Measurements from ENCODE around the gene NDUFAB1. TPM values are rescaled to one million over a fixed set of nuclear protein-coding genes. Genes with fewer than 3 reads are reported as not detected.

The NDUFAB1 gene
- total RNA-seq, 1 experiment from 2014 or later = 189 TPM

DNA sequence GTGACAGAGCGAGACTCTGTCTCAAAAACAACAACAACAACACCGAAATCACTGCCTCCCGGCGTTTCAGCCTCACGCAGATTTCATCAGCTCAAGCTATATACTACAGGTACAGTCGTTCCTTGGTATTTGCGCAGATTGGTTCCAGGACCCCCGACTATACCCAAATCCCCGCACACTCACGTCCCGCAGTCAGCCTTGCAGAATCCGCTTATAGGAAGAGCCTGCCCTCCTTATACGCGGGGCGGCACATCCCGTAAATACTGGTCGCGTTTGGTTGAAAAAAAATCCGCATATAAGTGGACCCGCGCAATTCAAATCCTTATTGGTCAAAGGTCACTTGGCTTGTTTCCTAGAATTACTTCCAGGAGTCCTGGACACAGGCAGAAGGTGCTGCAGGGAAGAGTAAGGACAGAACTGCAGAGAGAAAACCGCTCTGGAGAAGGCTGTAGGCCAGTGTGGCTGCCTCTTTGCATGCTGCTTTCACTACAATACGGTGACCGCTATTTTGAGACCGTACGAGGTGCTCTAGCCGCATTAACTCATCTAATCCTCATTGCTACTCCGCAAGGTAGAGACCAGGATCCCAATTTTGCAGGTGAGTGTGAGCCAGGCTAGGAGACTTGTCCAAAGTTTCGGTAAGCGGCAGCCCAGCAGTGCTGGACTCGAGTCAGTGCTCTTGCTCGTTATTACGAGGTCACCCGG, 718 bp downstream of the NDUFAB1 start:
- Mint-ChIP-seq H3K9me3 (no peaks in the 10 kb centered on the region), H3K4me3 (peak overlapping the region; percentile 84), H3K36me3 (peaks cover 27% of the 10 kb centered on the region), H3K27me3 (ENCODE audit: low read depth) (no peaks in the 10 kb centered on the region), H3K27ac (peak overlapping the region; percentile 72), H3K4me1 (peaks cover 22% of the 10 kb centered on the region)
- no peak for DNase-seq (ENCODE audit: low spot score)
- POLR2A ChIA-PET = interaction anchor here (2.5 kb wide), 1 partner anchor 38 kb away, joined by 7 read pairs; the partner anchor contains the start of genes EARS2 and UBFD1
- CTCF ChIA-PET = interaction anchor here (1.9 kb wide), 1 partner anchor 83 kb away, joined by 16 read pairs; the partner anchor contains the start of gene PLK1
- TF ChIP-seq EMX1 (CRISPR knock-in tag; IDR thresholded peaks at IDR 0.05) (0 out of 2 replicates have a peak, but pooled peaks have one; percentile 6), ZNF121 (CRISPR knock-in tag; IDR thresholded peaks at IDR 0.05) (no peak)
- TF ChIP-seq, protein P1, sequence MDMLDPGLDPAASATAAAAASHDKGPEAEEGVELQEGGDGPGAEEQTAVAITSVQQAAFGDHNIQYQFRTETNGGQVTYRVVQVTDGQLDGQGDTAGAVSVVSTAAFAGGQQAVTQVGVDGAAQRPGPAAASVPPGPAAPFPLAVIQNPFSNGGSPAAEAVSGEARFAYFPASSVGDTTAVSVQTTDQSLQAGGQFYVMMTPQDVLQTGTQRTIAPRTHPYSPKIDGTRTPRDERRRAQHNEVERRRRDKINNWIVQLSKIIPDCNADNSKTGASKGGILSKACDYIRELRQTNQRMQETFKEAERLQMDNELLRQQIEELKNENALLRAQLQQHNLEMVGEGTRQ (CRISPR knock-in tag; IDR thresholded peaks at IDR 0.05) = no peak
- TF ChIP-seq, protein P2, sequence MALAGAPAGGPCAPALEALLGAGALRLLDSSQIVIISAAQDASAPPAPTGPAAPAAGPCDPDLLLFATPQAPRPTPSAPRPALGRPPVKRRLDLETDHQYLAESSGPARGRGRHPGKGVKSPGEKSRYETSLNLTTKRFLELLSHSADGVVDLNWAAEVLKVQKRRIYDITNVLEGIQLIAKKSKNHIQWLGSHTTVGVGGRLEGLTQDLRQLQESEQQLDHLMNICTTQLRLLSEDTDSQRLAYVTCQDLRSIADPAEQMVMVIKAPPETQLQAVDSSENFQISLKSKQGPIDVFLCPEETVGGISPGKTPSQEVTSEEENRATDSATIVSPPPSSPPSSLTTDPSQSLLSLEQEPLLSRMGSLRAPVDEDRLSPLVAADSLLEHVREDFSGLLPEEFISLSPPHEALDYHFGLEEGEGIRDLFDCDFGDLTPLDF (CRISPR knock-in tag; IDR thresholded peaks at IDR 0.05) = no peak
- TF ChIP-seq, protein P3, sequence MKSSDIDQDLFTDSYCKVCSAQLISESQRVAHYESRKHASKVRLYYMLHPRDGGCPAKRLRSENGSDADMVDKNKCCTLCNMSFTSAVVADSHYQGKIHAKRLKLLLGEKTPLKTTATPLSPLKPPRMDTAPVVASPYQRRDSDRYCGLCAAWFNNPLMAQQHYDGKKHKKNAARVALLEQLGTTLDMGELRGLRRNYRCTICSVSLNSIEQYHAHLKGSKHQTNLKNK (CRISPR knock-in tag; IDR thresholded peaks at IDR 0.05) = no peak
- ATAC-seq = no peak

DNA sequence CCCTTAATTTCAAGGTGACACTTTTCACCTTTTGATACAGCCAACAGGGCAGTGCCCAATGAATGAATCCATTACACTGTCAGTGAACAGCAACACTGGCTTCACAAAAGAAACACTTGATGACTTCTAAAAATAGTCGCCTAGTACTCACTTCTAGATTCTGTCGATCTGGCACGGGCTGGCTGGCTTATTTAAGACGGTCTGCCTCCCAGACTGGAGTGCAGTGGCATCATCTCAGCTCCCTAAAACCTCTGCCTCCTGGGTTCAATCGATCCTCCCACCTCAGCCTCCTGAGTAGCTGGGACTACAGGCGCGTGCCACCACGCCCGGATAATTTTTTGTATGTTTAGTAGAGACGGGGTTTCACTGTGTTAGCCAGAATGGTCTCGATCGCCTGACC, 1.9 kb downstream of the NDUFAB1 start:
- peaks cover 15% of the 10 kb centered on the region for H3K4me1 Mint-ChIP-seq
- no peak for TF ChIP-seq NR3C1 (CRISPR knock-in tag; conservative IDR thresholded peaks at IDR 0.05; ENCODE audit: low read depth)
- no peak for TF ChIP-seq ZNF263 (CRISPR knock-in tag; IDR thresholded peaks at IDR 0.05; ENCODE audit: low read depth)
- TF ChIP-seq, protein P4, sequence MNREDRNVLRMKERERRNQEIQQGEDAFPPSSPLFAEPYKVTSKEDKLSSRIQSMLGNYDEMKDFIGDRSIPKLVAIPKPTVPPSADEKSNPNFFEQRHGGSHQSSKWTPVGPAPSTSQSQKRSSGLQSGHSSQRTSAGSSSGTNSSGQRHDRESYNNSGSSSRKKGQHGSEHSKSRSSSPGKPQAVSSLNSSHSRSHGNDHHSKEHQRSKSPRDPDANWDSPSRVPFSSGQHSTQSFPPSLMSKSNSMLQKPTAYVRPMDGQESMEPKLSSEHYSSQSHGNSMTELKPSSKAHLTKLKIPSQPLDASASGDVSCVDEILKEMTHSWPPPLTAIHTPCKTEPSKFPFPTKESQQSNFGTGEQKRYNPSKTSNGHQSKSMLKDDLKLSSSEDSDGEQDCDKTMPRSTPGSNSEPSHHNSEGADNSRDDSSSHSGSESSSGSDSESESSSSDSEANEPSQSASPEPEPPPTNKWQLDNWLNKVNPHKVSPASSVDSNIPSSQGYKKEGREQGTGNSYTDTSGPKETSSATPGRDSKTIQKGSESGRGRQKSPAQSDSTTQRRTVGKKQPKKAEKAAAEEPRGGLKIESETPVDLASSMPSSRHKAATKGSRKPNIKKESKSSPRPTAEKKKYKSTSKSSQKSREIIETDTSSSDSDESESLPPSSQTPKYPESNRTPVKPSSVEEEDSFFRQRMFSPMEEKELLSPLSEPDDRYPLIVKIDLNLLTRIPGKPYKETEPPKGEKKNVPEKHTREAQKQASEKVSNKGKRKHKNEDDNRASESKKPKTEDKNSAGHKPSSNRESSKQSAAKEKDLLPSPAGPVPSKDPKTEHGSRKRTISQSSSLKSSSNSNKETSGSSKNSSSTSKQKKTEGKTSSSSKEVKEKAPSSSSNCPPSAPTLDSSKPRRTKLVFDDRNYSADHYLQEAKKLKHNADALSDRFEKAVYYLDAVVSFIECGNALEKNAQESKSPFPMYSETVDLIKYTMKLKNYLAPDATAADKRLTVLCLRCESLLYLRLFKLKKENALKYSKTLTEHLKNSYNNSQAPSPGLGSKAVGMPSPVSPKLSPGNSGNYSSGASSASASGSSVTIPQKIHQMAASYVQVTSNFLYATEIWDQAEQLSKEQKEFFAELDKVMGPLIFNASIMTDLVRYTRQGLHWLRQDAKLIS (CRISPR knock-in tag; IDR thresholded peaks at IDR 0.05; ENCODE audit: borderline replicate concordance) = no peak
- no peak for TF ChIP-seq RELA (CRISPR knock-in tag; IDR thresholded peaks at IDR 0.05; ENCODE audit: borderline replicate concordance)
- TF ChIP-seq, protein P5, sequence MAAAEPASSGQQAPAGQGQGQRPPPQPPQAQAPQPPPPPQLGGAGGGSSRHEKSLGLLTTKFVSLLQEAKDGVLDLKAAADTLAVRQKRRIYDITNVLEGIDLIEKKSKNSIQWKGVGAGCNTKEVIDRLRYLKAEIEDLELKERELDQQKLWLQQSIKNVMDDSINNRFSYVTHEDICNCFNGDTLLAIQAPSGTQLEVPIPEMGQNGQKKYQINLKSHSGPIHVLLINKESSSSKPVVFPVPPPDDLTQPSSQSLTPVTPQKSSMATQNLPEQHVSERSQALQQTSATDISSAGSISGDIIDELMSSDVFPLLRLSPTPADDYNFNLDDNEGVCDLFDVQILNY (CRISPR knock-in tag; IDR thresholded peaks at IDR 0.05) = no peak
- no peak for TF ChIP-seq TEAD4 (CRISPR knock-in tag; IDR thresholded peaks at IDR 0.05)
- TF ChIP-seq, protein P6, sequence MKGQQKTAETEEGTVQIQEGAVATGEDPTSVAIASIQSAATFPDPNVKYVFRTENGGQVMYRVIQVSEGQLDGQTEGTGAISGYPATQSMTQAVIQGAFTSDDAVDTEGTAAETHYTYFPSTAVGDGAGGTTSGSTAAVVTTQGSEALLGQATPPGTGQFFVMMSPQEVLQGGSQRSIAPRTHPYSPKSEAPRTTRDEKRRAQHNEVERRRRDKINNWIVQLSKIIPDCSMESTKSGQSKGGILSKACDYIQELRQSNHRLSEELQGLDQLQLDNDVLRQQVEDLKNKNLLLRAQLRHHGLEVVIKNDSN (CRISPR knock-in tag; IDR thresholded peaks at IDR 0.05) = no peak
- TF ChIP-seq, protein P7, sequence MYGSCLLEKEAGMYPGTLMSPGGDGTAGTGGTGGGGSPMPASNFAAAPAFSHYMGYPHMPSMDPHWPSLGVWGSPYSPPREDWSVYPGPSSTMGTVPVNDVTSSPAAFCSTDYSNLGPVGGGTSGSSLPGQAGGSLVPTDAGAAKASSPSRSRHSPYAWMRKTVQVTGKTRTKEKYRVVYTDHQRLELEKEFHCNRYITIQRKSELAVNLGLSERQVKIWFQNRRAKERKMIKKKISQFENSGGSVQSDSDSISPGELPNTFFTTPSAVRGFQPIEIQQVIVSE (CRISPR knock-in tag; IDR thresholded peaks at IDR 0.05; ENCODE audit: borderline replicate concordance) = no peak
- TF ChIP-seq, protein P8, sequence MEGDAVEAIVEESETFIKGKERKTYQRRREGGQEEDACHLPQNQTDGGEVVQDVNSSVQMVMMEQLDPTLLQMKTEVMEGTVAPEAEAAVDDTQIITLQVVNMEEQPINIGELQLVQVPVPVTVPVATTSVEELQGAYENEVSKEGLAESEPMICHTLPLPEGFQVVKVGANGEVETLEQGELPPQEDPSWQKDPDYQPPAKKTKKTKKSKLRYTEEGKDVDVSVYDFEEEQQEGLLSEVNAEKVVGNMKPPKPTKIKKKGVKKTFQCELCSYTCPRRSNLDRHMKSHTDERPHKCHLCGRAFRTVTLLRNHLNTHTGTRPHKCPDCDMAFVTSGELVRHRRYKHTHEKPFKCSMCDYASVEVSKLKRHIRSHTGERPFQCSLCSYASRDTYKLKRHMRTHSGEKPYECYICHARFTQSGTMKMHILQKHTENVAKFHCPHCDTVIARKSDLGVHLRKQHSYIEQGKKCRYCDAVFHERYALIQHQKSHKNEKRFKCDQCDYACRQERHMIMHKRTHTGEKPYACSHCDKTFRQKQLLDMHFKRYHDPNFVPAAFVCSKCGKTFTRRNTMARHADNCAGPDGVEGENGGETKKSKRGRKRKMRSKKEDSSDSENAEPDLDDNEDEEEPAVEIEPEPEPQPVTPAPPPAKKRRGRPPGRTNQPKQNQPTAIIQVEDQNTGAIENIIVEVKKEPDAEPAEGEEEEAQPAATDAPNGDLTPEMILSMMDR (IDR thresholded peaks at IDR 0.05) = no peak
- TF ChIP-seq, protein P9, sequence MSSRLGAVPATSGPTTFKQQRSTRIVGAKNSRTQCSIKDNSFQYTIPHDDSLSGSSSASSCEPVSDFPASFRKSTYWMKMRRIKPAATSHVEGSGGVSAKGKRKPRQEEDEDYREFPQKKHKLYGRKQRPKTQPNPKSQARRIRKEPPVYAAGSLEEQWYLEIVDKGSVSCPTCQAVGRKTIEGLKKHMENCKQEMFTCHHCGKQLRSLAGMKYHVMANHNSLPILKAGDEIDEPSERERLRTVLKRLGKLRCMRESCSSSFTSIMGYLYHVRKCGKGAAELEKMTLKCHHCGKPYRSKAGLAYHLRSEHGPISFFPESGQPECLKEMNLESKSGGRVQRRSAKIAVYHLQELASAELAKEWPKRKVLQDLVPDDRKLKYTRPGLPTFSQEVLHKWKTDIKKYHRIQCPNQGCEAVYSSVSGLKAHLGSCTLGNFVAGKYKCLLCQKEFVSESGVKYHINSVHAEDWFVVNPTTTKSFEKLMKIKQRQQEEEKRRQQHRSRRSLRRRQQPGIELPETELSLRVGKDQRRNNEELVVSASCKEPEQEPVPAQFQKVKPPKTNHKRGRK (CRISPR knock-in tag; IDR thresholded peaks at IDR 0.05; ENCODE audit: borderline replicate concordance) = no peak
- TF ChIP-seq ZNF416 (CRISPR knock-in tag; IDR thresholded peaks at IDR 0.05) = no peak
- TF ChIP-seq RORB (CRISPR knock-in tag; IDR thresholded peaks at IDR 0.05) = no peak
- TF ChIP-seq, protein P10, sequence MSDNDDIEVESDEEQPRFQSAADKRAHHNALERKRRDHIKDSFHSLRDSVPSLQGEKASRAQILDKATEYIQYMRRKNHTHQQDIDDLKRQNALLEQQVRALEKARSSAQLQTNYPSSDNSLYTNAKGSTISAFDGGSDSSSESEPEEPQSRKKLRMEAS (CRISPR knock-in tag; IDR thresholded peaks at IDR 0.05) = no peak
- ChIA-PET CTCF (no interaction called here), POLR2A (no interaction called here)
- peak overlapping the region; percentile 84; the same call in 1 of the 2 replicates for H3K4me3 Mint-ChIP-seq
- DNase-seq (ENCODE audit: low spot score) (no peak), ATAC-seq (no peak)
- no peak overlapping the region for H3K27ac Mint-ChIP-seq
- H3K27me3 Mint-ChIP-seq (ENCODE audit: low read depth) = no peaks in the 10 kb centered on the region
- peaks cover 35% of the 10 kb centered on the region for H3K36me3 Mint-ChIP-seq
- H3K9me3 Mint-ChIP-seq = no peaks in the 10 kb centered on the region

All from WTC11 (cell line).